ENCODE measurements around the gene TGFBI. TPM values are rescaled to one million over a fixed set of nuclear protein-coding genes. Genes with fewer than 3 reads are reported as not detected.

TGFBI gene
- total RNA-seq, 1 donor from 2014 or later: 345 TPM

GRCh38 chr5:136015966-136016650 lies 12.7 kb upstream of the TGFBI start:
- no peaks in the 10 kb centered on the region for H3K36me3 Mint-ChIP-seq
- no peaks in the 10 kb centered on the region for H3K27me3 Mint-ChIP-seq (ENCODE audit: low read depth)
- no peaks in the 10 kb centered on the region for H3K9me3 Mint-ChIP-seq
- TF ChIP-seq CTCF (IDR thresholded peaks at IDR 0.05; ENCODE audit: unreplicated experiment): no peak
- peaks cover 86% of the 10 kb centered on the region for H3K4me1 Mint-ChIP-seq
- H3K4me3 Mint-ChIP-seq: no peak overlapping the region
- no peak overlapping the region for H3K27ac Mint-ChIP-seq
- no peak for DNase-seq (ENCODE audit: low spot score in 2 of 2, unreplicated experiment in 2 of 2)

GRCh38 chr5:136016945-136017530 lies 11.8 kb upstream of the TGFBI start:
- peaks cover 80% of the 10 kb centered on the region for H3K4me1 Mint-ChIP-seq

GRCh38 chr5:136018814-136019783 lies 9.7 kb upstream of the TGFBI start:
- peaks cover 61% of the 10 kb centered on the region for H3K4me1 Mint-ChIP-seq
- no peak for TF ChIP-seq CTCF (IDR thresholded peaks at IDR 0.05; ENCODE audit: unreplicated experiment)
- H3K4me3 Mint-ChIP-seq: no peak overlapping the region
- no peaks in the 10 kb centered on the region for H3K9me3 Mint-ChIP-seq
- no peaks in the 10 kb centered on the region for H3K36me3 Mint-ChIP-seq
- DNase-seq (ENCODE audit: low spot score in 2 of 2, unreplicated experiment in 2 of 2): peak in 1 of 2 experiments; percentile 61
- H3K27me3 Mint-ChIP-seq (ENCODE audit: low read depth): no peaks in the 10 kb centered on the region
- H3K27ac Mint-ChIP-seq: peak overlapping the region; percentile 89

More at GRCh38 chr5:136016945-136017530, 11.8 kb upstream of the TGFBI start:
- H3K36me3 Mint-ChIP-seq: no peaks in the 10 kb centered on the region
- no peaks in the 10 kb centered on the region for H3K9me3 Mint-ChIP-seq
- DNase-seq (ENCODE audit: low spot score in 2 of 2, unreplicated experiment in 2 of 2): no peak
- no peak overlapping the region for H3K4me3 Mint-ChIP-seq
- no peak for TF ChIP-seq CTCF (IDR thresholded peaks at IDR 0.05; ENCODE audit: unreplicated experiment)
- no peak overlapping the region for H3K27ac Mint-ChIP-seq
- no peaks in the 10 kb centered on the region for H3K27me3 Mint-ChIP-seq (ENCODE audit: low read depth)

- H3K4me1 Mint-ChIP-seq: peaks cover 52% of the 10 kb centered on the region
- H3K27ac Mint-ChIP-seq: peak overlapping the region; percentile 89
- H3K4me3 Mint-ChIP-seq: no peak overlapping the region
- TF ChIP-seq CTCF (IDR thresholded peaks at IDR 0.05; ENCODE audit: unreplicated experiment): no peak
- no peaks in the 10 kb centered on the region for H3K36me3 Mint-ChIP-seq
- H3K27me3 Mint-ChIP-seq (ENCODE audit: low read depth): no peaks in the 10 kb centered on the region
- no peak for DNase-seq (ENCODE audit: low spot score in 2 of 2, unreplicated experiment in 2 of 2)
- H3K9me3 Mint-ChIP-seq: no peaks in the 10 kb centered on the region
These were observed 8.8 kb upstream of the TGFBI start for GRCh38 chr5:136020001-136020382.

- H3K36me3 Mint-ChIP-seq: no peaks in the 10 kb centered on the region
- H3K27me3 Mint-ChIP-seq (ENCODE audit: low read depth): peaks cover 1% of the 10 kb centered on the region
- no peak for TF ChIP-seq CTCF (IDR thresholded peaks at IDR 0.05; ENCODE audit: unreplicated experiment)
- no peak overlapping the region for H3K4me3 Mint-ChIP-seq
- peaks cover 47% of the 10 kb centered on the region for H3K4me1 Mint-ChIP-seq
- peak overlapping the region; percentile 89 for H3K27ac Mint-ChIP-seq
- H3K9me3 Mint-ChIP-seq: no peaks in the 10 kb centered on the region
- no peak for DNase-seq (ENCODE audit: low spot score in 2 of 2, unreplicated experiment in 2 of 2)
These were observed 8.3 kb upstream of the TGFBI start for GRCh38 chr5:136020383-136021015.
